Pulmonary artery endothelial cell (primary cell): ENCODE results near the gene LRRC34. TPM values are rescaled to one million over a fixed set of nuclear protein-coding genes. Genes with fewer than 3 reads are reported as not detected.

ENCODE experiments used
- DNase-seq: peaks from one replicate; pipeline ENCODE4 v3.0.0-alpha.2; 2011; ENCODE audit warnings: low read depth, low spot score
- total RNA-seq: library from RNA; depleted of rRNA; stranded (reverse); fragments of >200 nt; gene quantifications from 2 replicates; pipeline ENCODE4 v1.2.3, GENCODE V29; 2014

Gene LRRC34
- 2.2 and 2.4 TPM in 2 replicates for total RNA-seq

GRCh38 chr3:169812332-169813235 is at the start of gene LRRC34, which contains the start of gene LRRIQ4:
Gene LRRC34, minus strand, starts transcription at chr3:169812904. Its CDS starts 356 bp downstream, at chr3:169812548.
Gene LRRIQ4, plus strand, starts transcription at chr3:169812870. Its CDS starts 9,052 bp downstream, at chr3:169821922.
- peak; percentile 22 for DNase-seq

- DNase-seq = no peak
Observed at GRCh38 chr3:169861871-169862270, 49.2 kb upstream of the LRRC34 start.

- DNase-seq = no peak
Observed at GRCh38 chr3:169857811-169858210, 45.1 kb upstream of the LRRC34 start.

GRCh38 chr3:169855514-169855913 is 42.8 kb upstream of the LRRC34 start:
- no peak for DNase-seq

- no peak for DNase-seq
Observed at GRCh38 chr3:169850618-169851017, 37.9 kb upstream of the LRRC34 start.

GRCh38 chr3:169848741-169849140 is 36.0 kb upstream of the LRRC34 start:
- no peak for DNase-seq

GRCh38 chr3:169847896-169848295 is 35.2 kb upstream of the LRRC34 start:
- DNase-seq = no peak

- no peak for DNase-seq
Observed at GRCh38 chr3:169846458-169847193, 33.9 kb upstream of the LRRC34 start.

- no peak for DNase-seq
Observed at GRCh38 chr3:169842960-169843359, 30.3 kb upstream of the LRRC34 start.

GRCh38 chr3:169841171-169841570 is 28.5 kb upstream of the LRRC34 start:
- DNase-seq = no peak

GRCh38 chr3:169838511-169839030 is 25.9 kb upstream of the LRRC34 start:
- DNase-seq = no peak

GRCh38 chr3:169836942-169837275 is 24.2 kb upstream of the LRRC34 start:
- no peak for DNase-seq

GRCh38 chr3:169836078-169836941 is 23.6 kb upstream of the LRRC34 start:
- DNase-seq = no peak

- no peak for DNase-seq
Observed at GRCh38 chr3:169835533-169835932, 22.8 kb upstream of the LRRC34 start.

- no peak for DNase-seq
Observed at GRCh38 chr3:169827712-169828111, 15.0 kb upstream of the LRRC34 start.

GRCh38 chr3:169825316-169825715 is 12.6 kb upstream of the LRRC34 start:
- no peak for DNase-seq

- no peak for DNase-seq
Observed at GRCh38 chr3:169822983-169823382, 10.3 kb upstream of the LRRC34 start.

GRCh38 chr3:169822540-169822939 is 9.8 kb upstream of the LRRC34 start:
- DNase-seq = no peak

GRCh38 chr3:169822091-169822490 is 9.4 kb upstream of the LRRC34 start:
- no peak for DNase-seq

- no peak for DNase-seq
Observed at GRCh38 chr3:169818316-169818715, 5.6 kb upstream of the LRRC34 start.

GRCh38 chr3:169815590-169816150 is 3.0 kb upstream of the LRRC34 start:
- no peak for DNase-seq
